SW480 (cell line): ENCODE data around the gene SLC18B1.
A peak's percentile ranks its signal among the peaks of the same experiment; 100 is the strongest.

ENCODE experiments used
- DNase-seq: peaks from one replicate; pipeline ENCODE4 v3.0.0-alpha.2; 2016; ENCODE audit warnings: low spot score

Gene SLC18B1

DNA sequence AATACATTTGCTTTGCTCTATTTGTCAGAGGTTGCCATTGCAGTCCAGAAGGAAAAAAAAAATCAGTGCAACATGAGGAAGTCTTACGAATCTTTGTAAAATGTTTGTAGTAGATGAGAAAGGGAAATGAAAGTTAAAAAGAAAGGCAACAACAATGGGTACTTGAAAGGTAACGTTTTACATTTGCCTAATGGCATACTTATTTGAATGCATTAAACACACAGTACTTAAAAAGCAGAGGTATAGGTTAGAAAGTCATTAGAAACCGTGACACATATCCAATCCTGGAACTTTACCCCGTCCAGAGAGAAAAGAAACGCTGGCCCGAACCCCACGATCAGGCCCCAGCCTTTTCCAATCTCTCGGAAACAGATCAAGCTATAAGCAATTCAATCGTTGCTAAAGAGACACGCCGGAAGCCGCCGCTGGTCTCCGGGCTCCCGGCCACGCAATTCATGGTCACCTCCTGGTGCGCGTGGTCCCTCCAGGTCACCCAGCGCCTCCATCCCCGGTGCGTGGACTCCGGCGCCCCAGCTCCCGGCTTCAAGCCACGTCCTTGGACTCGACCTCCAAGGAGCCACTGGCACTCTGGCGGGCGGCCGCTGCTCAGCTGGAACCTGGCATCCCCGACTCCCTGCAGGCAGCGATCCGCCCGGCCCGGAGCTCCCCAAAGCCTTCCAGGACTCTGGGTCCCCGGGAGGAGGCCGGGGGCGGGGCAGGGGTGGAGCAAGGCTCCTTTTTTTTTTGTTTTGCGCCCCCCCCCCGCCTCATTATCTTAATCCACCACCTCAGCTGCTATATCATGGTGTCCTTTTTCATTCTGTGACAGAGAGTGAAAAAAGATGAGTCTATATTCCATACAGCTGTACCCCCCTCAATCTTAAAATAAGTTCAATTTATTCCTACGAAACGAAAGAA lies at the start of gene SLC18B1:
Gene SLC18B1 (minus strand): TSS at position 687 of the 918 bp plus-strand sequence. CDS start 181 bp downstream, at position 506.
- peak; percentile 49 for DNase-seq

DNA sequence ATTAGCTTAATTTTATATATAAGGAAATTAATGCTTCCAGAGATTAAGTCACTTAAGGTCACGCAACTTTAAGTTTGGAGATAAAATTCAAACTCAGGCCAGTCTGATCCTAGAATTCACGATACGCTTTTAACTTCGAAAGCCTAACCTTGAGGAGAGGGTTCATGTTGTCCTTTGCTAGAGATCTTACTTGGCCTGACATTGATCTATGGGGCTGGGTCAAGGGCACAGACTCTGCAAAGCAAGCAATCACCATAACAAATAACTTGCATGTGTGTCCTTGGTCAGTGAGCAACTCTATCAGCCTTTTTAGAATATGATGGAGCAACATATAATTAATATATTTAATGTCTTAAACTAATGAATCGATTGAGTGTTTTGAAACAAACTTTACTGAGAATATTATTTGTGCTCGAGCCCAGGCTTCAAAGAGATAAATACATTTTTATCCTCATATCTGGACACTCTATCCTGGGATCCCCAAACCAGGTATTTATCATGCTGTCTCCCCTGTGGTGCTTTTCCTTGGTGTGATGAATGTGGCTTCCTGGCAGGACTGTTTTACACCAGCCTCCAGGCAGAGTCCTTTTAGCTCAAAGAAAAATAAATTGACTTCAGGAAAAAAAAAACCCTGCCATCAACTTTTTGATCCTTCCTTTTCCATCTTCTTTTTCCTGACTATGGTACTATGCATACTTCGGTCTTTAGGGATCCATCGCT lies 45.0 kb upstream of the SLC18B1 start:
- no peak for DNase-seq

DNA sequence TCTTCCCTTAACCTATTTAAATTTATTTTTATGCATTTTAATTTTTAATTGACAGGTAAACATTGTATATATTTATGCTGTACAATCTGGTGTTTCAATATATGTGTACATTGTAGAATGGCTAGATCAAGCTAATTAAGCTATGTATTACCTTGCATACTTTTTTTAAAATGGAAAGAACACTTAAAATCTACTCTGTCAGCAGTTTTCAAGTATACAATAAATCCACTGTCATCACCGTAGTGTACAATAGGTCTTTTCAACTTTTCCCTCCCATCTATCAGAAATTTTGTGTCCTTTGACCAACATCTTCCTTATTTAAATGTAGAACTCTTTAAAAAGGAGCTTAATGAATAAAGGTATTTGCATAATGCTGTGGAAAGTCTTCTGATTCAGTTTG lies 43.5 kb upstream of the SLC18B1 start:
- no peak for DNase-seq

DNA sequence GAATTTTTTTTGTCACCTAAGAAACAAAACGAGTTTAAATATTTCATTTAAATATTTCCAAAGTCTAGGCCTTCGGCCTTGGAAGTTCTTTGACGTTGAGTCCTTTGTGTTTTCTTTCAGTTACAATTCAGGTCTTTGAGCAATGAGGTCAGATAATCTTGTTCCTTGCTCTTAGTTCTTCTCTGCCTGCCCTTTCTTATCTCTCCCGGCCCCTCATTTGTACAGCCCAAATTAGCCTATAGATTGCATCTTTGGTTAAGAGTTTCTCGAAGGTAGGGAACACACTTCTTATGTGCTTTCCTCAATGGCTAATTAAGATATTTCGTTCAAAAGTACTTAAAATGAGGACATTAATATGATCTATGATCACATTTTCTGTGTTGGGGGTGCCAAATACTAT lies 34.5 kb upstream of the SLC18B1 start:
- DNase-seq: no peak

DNA sequence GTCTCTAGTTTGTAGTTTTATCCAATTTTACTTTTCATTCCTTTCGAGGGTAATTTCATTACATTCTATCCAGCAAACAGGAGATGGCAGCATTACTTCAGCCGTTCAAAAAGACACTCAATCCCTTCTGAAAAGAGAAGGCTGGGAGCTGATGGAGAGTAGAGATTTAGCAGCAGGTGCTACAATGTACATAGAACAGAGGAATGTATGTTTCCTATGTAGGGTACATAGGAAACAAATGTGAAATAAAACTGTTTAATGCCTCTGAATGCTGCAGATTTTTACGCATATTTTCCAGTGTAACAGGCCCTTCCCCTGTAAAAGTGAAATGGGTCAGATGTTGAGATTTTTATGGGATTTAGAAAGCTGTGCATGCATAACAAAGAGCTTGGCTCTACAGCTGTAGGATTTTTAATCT lies 31.9 kb upstream of the SLC18B1 start:
- DNase-seq: peak; percentile 50

DNA sequence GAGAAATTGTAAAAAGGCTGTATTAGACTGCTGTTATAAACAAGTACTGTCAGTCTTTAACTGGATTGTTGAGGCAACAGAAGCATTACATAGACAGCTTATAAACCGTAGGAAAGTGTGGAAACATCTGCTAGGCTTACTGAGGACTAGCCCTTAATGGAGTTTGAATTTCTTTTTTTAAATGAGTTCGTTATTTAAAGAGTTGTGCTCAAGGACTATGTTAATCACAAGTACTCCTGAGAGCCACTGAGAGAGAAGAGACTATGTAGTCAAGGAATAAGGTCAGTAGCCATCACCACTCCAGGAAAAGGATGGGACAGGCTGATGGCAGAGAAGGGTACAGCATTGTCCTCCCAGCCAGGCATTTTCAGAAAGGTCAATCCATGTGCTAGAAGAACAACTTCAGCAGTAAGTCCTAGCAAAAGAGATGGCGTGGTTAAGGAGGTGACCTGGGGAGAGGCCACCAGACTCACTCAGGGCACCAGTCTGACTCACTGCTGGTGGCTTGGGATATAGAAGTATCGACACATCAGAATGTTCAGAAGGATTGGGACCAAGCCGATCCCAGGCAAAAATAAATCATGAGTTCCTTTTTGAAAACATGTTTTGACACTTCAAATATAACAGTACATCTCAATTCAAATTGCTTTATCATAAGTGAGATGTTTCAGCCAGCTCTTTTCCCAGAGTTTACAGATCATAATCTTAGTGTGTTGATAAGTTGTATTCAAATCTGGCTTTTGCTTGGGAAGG lies 22.4 kb upstream of the SLC18B1 start:
- peak; percentile 50 for DNase-seq

DNA sequence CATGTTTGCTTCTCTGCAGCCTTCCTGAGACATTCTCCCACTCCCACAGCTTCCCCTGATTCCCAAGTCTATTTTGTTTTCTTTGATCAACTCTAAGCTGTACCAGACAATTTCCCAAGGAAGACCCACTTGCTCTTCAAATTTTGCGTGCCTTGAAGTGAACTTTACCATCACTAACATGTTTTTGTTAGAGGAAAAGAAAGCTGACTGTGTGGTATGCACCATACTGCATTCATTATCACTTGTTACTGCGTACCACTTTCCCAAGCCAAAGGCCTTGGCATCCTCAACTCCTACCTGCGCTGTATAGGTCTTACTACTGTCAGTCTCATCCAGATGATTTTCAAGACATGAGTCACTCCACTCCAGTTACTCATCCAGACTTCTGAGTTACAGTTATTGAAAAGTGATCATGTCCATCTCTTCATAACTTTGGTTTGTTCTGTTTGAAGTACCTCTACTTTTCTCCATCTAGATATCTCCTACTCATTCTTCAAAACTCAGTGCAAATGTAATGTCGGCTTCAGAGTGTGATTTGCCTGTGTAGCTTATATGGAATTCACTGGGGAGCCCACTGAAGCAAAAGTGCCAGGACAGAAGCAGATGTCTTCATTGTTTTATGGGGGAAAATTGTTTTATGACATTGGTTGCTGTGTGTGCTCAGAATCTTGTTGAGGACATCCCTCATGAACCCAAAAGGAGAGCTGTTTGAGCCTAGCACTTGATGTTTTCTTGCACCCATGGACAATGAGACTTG lies 21.1 kb upstream of the SLC18B1 start:
- no peak for DNase-seq

DNA sequence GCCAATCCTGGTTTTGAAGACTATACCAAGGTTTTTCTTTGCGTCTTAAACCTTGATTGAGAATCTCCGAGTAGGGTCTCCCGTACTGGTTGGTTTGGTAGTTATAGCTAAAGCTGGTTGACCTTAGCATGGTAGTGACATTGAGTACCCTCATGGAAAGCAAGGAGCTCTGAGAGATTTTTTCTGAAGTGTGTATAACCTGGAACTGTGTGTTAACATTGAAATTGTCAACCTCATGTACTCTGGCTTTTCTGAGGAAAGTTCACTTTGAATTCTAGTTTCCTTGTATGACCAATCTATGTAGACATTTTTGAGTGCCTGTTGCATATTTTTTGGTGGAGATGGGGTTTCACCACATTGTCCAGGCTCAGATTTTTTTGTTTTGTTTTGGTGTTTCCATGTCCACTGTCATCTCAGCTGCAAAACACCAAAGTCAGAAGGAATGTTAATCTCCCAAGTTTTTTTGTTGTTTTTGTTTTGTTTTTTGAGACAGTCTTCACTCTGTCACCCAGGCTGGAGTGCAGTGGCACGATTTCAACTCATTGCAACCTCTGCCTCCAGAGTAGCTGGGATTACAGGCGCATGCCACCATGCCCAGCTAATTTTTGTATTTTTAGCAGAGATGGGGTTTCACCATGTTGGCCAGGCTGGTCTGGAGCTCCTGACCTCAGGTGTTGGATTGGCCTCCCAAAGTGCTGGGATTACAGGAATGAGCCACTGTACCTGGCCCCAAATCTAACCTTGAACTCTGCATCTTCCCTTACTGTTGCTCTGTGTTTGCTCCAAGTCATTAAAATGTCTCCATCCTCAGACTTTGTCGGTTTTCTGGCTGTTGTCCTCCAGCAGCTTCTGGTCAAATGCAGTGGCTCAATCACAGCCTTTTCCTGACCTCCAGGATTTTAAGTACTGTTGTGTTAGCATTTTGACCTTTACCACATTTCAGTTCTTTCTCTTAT lies 20.2 kb upstream of the SLC18B1 start:
- DNase-seq: no peak

DNA sequence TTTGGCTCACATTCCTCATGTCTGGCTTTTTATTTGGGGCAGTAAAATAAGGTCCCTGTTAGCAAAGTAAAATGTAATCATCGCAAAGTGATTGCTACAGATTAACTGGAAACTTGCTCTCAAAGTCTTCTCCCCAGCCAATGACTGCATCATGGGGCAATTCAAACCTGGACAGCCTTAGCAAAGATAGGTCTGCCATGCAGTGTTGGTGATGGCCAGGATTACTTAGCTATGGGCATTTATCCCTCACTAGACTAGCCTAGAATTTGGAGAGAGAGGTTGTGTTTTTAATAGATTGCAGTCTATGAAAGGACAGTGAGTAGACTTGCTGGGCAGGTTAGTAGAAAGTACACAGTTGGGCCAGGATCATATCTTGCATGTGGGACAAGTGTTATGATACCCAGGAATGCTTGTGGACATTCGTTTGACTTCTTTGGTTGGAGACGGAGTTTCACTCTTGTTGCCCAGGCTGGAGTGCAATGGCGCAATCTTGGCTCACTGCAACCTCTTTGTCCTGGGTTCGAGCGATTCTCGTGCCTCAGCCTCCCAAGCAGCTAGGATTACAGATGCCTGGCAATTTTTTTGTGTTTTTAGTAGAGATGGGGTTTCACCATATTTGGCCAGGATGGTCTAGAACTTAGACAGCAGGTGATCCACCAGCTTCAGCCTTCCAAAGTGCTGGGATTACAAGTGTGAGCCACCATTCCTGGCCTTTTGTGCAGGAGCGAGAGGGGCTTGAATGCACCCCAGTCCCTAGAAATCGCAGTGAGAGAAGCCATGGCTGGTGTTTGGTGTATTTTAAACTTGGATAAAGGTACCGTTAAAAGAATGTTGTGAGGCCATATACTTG lies 19.3 kb upstream of the SLC18B1 start:
- no peak for DNase-seq

DNA sequence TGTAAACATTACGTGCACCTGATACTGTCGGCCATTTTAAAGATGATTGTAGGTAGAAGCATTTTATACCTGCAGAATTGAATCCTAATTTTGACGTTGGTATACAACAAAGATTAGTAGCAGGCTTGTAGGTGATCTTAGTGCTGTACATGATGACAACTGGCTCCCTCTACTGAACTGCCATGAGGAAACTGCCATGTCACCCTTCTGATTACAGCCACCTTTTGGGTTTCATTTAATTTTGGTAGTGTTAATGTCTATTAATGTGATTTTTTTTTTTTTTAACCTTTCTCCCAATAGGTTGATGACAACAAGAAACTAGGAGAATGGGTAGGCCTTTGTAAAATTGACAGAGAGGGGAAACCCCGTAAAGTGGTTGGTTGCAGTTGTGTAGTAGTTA lies 18.2 kb upstream of the SLC18B1 start:
- no peak for DNase-seq

DNA sequence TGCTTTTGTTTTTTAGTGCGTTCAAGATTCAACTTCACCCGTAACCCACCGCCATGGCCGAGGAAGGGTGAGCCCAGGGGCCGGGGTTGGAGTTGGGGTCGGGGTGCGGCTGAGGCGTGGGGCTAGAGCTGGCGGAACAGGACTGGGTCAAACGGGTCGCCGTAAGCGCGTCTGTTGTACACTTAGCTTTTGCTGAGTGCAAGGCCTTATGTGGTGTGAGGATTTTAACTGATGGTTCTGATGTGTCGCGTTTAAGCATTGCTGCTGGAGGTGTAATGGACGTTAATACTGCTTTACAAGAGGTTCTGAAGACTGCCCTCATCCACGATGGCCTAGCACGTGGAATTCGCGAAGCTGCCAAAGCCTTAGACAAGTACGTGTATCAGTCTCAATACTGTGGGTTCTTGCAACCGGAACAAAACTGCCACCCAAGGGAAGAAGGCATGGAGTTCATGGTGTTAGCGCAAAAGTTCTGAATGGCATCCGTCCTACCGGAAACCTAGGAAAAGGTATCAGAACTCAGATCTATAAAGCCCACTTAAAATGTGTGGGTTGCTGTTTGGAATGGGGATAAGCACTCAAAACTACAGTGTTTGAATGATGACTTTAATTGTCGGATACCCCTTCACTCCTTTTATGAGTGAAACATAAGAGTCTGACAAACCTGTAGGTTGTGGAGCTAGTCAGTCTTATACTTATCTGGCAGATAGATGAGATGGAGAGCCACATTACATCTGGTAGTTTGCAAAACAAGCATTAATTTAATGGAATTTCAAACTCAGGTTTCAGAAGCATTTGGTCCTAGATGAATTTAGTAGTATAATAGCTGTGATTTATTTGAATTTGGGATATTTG lies 16.5 kb upstream of the SLC18B1 start:
- no peak for DNase-seq

DNA sequence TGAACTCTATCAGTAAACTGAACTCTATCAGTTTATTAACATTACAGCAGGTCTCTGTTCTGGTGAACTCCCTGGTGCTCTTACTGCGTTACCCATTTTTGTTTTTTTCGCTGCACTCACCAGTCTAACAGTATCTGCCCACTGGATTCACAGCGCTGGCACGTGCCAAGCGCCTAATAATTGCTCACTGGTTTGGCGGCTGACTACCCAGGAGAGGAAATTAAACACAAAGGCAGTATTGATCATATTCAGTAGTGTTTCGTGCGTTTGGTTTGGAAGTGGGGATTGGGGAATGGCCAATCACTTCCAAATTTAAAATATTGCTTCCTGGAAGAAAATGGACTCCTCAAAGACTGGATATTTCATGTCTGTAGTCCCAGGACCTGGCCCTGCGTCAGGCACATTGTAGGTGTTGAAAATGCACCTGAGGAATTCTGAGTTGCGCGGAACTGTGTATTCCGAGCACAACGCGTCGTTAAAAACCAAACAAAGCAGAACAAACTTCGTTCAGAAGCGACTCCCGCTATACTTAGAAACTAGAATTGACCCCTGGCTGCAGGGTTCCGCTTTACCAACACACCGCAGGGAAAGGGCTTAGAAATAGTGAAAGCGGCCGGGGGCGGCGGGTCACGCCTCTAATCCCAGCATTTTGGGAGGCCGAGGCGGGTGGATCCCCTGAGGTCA lies 14.9 kb upstream of the SLC18B1 start:
- DNase-seq: peak; percentile 53

DNA sequence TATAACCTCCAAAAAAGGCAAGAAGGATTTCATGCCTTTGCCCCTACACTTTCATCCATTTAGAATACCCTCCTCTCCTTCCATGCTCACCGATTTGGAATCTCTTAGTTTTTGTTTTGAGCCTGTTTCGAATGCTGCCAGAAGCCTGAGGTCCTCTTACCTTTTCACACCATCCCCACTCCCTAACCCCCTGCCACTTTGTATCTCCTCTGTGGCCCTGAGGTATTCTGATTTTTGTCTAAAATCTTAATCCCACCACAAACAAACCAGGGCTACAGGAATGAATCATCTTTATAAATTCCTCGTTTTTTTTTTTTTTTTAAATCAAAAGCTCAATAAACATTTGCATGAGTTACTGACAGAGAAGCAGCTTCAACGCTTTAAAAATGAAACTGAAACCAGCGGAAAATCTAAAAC lies 14.3 kb upstream of the SLC18B1 start:
- DNase-seq: no peak

DNA sequence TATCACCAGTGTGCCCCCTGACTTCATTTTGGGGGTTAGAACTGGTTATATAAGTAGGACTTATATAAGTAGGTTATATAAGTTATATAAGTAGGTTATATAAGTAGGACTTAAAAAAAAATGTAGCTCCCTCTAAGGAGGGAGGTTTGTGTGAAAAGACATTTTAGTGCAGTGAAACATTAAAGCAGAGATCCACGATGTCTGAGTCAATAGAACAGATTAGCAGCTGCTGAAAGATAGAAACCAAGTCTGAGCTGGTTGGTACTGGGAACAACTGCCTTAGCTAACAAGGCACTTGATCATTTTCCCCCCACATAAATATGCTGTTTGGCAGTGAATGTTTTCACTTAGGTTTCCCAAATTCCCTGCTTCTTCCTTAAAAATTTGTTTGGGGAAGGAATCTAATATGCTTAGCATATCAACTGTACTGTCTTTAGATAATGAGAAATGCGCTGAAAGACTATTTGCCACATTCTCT lies 13.9 kb upstream of the SLC18B1 start:
- no peak for DNase-seq

DNA sequence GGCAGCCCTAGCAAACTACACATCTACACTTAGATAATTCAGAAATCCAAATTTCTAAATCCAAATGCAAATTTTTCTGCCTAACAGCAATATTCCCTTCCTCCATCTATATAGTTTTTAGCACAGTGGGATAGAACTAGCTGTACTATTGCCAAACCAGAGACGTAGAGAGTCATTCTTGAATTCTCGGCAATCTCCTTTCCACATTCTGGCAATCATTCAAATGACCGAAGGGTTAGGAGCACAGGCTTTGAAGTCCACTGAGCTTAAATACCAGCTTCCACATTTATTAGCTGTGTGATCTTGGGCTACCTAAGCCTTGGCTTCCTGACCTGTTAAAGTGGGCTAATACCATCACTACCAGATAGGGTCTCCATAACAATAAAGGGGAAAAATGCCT lies 12.8 kb upstream of the SLC18B1 start:
- no peak for DNase-seq

DNA sequence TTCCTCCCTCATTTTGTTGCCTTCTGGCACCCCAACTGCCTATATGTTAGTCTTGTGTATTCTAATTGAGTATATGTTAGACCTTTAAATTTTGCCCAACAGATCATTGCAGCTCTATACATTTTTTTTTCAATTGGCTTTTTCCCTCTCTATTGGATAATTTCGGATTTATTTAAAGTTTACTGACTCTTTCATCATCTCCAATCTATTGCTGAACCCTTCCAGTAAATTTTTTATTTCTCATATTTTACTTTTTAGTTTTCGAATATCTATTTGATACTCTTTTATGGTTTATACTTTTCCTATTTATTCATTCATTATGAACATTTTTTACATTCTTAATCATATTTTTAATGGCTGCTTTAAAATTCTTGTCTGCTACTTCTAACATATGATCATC lies 7.1 kb upstream of the SLC18B1 start:
- DNase-seq: no peak

DNA sequence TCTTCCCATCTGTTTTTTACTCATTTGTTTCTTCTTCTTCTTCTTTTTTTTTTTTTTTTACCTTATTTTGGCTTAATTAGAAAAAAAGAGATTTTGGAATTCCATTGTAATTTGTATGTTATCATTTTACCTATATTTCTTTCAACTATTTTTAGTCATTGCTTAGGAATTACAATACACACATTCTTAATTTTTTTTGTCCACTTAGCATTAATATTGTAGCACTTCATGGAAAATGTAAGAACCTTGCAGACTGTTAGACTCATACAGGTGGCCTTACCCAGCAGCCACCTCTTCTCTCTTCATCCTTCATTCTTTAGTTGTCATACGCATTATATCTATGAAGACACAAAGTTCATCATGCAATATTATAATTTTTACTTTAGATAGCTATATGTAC lies 5.8 kb upstream of the SLC18B1 start:
- DNase-seq: no peak

DNA sequence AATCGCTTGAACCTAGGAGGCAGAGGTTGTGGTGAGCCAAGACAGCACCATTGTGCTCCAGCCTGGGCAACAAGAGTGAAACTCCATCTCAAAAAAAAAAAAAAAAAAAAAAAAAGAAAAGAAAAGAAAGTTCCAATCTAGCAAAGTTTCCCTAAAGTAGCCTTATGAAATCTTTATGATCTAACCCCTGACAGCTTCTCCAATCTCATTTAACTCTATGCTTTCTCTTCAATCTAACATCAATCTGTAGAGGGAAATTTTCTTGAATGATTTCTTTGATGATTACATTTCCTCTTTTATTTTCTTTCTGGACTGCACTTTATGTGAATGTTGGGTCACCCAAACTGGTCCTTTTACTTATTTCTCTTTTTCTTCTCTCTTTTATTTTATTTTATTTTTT lies 2.2 kb upstream of the SLC18B1 start:
- no peak for DNase-seq
